Stimulated activated CD8-positive, alpha-beta memory T cell treated with anti-CD3 and anti-CD28 coated beads, Interleukin-7, amount 100 ng/mL, for 1 hour (primary cell): ENCODE results near the gene TLR4.

Experiments
- DNase-seq, 2 donors: peaks; one replicate each; pipeline ENCODE4 v3.0.0-alpha.2; 2020; ENCODE audit warnings: low read depth in 2 of 2

TLR4 gene

DNA sequence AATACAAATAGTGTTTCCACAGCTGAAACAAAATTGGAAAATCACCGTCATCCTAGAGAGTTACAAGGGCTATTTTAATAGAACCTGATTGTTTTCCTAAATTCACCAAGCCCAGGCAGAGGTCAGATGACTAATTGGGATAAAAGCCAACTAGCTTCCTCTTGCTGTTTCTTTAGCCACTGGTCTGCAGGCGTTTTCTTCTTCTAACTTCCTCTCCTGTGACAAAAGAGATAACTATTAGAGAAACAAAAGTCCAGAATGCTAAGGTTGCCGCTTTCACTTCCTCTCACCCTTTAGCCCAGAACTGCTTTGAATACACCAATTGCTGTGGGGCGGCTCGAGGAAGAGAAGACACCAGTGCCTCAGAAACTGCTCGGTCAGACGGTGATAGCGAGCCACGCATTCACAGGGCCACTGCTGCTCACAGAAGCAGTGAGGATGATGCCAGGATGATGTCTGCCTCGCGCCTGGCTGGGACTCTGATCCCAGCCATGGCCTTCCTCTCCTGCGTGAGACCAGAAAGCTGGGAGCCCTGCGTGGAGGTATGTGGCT is at the start of gene TLR4:
Gene TLR4 (plus strand): TSS at position 380 of the 552 bp plus-strand sequence. CDS start 70 bp downstream, at position 450.
- DNase-seq, result no peak

DNA sequence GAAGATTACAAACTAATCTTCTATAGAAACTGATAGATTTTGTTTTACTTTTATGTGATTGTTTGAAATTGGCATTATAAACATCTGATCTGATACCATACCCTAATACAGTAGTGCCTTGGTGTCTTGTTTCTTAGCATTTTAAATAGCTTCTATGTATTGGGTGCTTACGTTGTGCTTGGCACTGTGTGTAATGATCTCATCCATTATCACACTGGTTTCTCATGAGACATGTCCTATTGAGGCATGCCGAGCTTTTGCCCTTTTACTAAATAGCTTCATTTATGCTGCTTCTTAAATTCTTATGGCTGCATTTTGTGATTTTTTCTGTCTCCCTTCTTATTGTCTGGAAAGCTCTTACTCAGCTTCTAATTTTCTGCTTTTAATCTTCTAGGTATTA is 48.2 kb upstream of the TLR4 start:
- no peak for DNase-seq

DNA sequence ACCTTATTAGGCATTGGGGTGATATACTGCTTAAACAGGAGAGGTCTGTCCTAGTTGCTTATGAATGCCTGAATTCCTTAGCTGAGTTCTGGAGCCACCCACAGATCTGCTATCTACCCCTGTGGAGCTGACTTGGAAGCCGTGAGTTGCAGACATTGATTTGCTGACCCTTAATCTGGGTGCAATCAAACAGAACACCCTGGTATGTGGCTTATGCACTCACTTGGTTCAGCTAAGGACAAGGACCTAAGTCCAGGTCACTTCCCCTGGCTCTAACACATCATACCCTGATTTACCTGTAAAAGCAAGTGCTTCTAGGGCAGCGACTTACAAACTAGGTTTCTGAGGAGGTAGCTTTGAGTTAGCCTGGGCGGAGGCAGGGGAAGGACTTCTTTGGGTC is 41.6 kb upstream of the TLR4 start:
- no peak for DNase-seq

- no peak for DNase-seq
These were observed 39.8 kb upstream of the TLR4 start for GRCh38 chr9:117664419-117664818.

DNA sequence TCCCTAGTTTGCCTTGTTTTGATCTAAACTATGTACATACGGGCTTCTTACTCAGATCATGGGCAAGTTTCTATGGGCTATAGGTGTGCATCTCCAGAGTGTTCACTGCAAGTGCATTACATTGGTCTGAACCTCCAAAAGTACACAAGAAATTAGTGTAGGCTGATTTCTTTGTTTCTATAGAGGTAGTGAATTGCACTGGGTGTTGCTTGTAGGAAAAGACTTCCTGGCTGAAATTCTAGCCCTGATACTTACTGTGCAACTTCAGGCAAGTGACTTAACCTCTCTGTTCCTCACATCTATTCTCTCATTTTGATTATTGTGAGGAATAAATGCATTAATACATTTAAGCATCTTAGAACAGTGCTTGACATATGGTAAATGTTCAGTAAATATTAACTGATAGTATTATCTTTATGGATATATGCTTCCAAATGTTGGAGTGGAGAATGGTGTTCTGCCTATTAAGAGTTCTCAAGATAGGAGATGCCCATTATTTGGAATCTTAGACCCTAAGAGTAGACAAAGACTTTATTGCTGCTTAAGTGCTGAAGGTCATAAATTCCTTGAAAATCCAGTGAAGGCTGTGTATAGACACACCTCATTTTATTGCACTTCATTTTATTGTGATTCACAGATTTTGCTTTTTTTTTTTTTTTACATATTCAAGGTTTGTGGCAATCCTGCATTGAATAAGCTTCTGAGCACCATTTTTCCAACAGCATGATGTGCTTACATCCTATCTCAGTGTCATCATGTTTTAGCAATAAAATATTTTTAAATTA is 38.4 kb upstream of the TLR4 start:
- no peak for DNase-seq

- no peak for DNase-seq
These were observed 32.7 kb upstream of the TLR4 start for GRCh38 chr9:117671468-117671867.

GRCh38 chr9:117672369-117672768 is 31.8 kb upstream of the TLR4 start:
- no peak for DNase-seq

DNA sequence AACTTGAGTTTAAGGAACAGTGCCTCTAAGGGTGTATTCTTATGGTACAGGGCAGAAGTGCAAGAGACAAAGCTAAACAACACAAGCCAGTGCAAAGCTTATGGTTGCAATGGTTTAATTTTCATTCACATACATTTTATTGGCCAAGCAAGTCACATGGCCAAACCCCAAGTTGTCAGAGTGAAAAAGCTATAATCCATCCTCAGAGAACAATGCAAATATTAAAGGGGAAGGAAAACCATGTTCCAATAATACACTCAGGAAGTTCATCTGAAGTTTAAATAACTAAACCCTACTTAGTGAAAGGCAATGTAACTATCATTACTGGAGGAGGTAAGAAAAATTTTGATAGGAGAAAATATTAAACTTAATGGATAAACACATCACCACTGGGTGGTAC is 26.6 kb upstream of the TLR4 start:
- DNase-seq, result no peak

GRCh38 chr9:117678871-117679270 is 25.3 kb upstream of the TLR4 start:
- no peak for DNase-seq

GRCh38 chr9:117679416-117679815 is 24.8 kb upstream of the TLR4 start:
- no peak for DNase-seq

- no peak for DNase-seq
These were observed 22.3 kb upstream of the TLR4 start for GRCh38 chr9:117681888-117682287.

- no peak for DNase-seq
These were observed 21.1 kb upstream of the TLR4 start for GRCh38 chr9:117682955-117683710.

- no peak for DNase-seq
These were observed 16.7 kb upstream of the TLR4 start for GRCh38 chr9:117687532-117687931.

GRCh38 chr9:117691367-117691766 is 12.8 kb upstream of the TLR4 start:
- DNase-seq, result no peak

- DNase-seq, result no peak
These were observed 8.0 kb upstream of the TLR4 start for GRCh38 chr9:117696154-117696553.

DNA sequence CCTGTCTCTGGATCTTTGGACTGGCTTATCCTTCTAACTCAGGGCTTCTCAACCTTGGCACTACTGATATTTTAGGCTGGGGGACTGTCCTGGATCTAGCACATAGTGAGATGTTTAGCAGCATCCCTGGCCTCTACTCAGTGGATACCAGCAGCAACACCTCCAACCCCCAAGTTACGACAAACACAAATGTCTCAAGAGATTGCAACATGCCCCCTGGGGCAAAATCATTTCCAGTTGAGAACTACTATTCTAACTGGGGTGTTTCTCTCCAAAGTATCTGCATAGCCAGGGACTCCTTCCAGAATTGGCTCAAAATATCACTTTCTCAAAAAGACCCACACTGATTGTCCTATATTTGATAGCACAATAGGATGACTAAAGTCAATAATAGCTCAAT is 7.2 kb upstream of the TLR4 start:
- DNase-seq, result no peak

DNA sequence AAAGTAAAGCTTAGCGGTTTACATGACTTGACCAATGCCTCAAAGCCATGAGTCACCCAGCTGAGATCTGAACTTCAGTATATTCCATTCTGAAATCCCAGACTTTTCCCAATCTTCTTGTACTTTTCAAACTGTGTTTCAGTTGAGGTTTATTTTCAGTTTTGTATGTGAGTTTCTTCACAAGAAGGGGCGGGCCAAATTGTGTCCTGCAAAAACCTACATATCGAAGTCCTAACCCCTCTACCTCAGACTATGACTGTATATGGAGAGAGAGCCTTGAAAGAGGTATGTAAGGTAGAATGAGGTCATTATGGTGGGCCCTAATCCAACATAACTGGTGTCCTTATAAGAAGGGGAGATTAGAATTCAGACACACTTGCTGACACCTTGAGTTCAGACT is 666 bp upstream of the TLR4 start:
- DNase-seq, result no peak

DNA sequence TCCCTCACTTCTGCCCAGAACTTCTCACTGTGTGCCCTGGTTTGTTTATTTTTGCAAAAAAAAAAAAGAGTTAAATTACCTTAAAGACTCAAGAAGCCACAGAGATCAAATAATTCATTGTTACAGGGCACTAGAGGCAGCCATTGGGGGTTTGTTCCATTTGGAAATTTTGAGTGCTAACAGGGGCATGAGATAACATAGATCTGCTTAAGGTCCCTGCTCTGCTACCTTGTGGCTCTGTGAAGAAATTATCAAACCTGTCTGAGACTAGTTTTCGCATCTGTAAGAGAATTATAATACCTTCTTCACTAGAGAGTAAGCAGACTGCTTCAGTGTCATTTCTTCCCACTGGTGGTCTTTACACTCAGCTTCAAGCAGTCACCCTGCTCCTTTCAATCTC is 394 bp downstream of the TLR4 start:
- no peak for DNase-seq

- DNase-seq, result no peak
These were observed 1.2 kb downstream of the TLR4 start for GRCh38 chr9:117705386-117705785.

DNA sequence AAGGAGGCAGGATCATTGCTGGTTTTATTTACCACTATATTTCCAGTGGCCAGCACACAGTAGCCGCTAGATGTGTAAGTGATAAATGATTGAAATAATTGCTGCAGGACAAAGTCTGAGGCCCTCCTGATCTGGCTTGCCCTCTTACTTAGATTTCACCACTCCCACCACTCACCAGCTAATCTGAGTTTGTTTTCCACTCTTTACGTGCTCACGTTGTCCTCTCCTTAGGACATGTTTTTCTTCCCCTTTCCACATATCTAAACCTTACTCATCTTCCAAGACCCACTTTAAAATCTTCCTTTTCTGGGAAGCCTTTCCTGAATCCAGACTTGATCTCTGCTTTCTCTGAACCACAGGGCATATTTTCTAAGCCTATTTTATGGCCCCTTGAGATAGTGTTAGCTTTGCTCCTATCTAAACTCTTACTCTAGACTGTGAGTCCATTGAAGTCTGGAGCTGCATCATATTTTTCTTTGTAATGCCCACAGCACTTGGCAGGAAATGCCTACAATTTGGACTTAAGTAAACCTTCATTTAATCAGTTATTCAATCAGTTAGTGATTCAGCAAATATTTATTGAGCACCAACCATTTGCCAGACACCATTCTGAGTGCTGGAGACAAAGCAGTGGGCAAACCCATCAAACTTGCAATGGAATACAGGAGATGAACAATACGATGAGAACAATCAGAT is 2.4 kb downstream of the TLR4 start:
- no peak for DNase-seq

DNA sequence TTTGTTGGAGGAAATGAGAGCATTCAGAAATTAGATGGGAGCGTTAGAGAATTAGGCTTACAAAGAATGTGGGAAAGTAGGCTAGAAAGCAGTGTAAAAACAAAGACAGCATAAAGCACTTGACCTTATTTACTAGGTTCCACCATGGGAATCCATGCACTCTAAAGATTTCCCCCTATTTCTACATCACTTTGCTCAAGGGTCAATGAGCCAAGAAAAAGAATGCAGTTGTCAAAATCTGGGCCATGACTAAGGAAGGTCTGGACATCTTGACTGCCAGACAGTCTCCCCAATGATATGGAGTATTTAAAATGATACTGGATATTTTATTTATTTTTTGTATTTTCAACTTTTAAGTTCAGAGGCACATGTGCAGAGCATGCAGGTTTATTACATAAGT is 3.4 kb downstream of the TLR4 start:
- DNase-seq, result no peak

DNA sequence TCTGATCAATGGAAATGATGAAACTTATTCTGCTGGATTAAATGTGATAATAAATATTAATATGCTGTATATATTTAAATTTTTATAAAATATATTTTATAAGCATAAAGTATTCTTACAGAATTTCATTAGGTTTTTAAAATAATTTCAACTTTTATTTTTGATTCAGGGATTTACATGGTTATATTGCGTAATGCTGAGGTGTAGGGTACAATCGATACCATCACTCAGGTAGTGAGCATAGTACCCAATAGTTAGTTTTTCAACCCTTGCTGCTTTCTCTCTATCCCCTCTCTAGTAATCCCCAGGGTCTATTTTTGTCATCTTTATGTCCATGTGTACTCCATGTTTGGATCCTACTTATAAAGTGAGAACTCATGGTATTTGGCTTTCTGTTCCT is 5.7 kb downstream of the TLR4 start:
- DNase-seq, result no peak
